Activated T-cell treated with anti-CD3 and anti-CD28 coated beads, Interleukin-2, amount 50 U/mL, for 48 hours (primary cell): ENCODE measurements around the gene ID3.
"Not testable (repeated sequence)": the region's sequence is repeated elsewhere in the genome, so short reads cannot be mapped to it uniquely, and the experiment has no call there.

Experiments
- DNase-seq, 2 experiments: peaks; one replicate each; pipeline ENCODE4 v3.0.0-alpha.2; 2020

ID3 gene

DNA sequence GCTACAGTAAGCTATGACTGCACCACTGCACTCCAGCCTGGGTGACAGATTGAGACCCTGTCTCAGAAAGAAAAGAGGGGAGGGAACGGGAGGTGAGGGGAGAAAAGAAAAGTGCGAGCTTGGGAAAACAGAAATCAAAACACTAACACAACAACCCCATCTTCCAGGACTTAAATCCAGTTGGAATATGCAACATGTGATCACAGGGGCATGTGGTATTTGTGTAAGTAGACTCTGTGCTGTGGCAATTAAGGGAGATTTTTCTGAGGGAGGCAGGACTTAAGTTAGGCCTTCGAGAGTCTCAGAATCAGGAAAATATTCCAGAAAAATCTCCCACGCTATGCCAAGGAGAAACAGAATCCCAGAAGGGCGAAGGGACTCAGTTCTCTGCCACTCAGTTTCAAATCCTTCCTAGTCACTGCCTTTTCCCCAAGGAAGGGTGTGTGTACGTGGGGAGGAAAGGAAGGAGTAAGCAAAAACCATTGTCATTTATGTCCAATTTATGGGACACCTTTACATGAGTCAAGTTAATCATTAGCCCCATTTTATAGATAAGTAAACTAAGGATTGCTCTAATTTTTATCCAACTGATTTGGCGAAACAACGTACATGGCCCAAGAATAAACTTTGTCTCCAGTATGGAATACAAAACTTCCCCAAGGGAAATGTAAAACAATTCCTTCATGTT lies 12.3 kb downstream of the ID3 start:
- no peak for DNase-seq

DNA sequence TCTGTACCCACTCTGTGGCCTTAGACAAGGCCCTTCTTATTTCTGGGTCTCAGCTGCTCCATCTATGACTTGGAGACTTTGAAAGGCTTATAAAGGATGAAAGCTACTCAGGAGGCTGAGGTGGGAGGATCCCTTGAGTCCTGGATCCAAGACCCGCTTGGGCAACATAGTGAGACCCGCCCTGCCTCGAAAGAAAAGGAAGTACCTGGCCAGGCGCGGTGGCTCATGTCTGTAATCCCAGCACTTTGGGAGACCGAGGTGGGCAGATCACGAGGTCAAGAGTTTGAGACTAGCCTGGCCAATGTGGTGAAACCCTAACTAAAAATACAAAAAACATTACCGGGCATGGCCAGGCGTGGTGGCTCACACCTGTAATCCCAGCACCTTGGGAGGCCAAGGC lies 13.4 kb downstream of the ID3 start:
- no peak for DNase-seq

DNA sequence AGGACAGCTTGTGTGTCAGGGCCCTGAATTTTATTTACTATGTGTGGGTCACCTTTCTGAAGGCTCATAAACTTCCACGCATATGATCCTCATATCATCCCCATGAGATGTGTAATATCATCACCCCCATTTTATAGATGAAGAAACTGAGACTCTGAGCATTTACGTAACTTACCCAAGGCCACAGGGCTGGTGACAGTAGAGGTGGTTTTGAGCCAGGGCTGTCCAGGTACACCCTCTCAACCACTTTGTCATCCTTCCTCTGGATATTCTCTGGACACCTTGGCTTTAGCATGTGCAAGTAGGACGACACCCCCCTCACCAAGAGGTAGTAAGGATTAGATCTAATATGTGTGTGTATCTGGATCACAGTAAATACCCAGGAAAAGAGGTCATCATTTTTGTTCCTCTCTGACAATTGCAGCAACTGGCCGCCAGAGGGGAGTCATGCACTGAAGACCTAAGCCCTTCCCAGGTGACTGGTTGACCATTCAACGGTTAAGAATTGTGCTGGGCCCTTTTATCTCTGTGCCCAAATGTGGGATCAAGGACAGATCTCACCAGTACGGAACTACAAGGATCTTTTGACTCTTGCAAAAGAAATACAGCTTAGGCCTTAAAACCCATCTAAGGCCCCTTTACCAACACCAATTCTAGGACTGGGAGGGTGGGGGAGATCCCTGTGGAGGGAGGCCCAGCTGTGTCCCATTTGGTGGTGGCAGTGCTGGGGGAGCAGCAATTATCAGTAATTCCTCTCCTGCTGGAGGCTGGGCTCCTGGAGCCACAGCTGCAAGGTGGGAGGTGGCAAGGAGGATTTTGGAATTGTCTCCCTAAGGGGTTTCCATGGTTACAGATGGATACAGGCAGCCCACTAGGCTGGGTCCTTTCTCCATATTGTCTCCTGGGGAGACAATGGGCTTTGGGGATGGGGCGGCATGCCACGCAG lies 14.6 kb downstream of the ID3 start:
- DNase-seq = peak; percentile 82 to 85

DNA sequence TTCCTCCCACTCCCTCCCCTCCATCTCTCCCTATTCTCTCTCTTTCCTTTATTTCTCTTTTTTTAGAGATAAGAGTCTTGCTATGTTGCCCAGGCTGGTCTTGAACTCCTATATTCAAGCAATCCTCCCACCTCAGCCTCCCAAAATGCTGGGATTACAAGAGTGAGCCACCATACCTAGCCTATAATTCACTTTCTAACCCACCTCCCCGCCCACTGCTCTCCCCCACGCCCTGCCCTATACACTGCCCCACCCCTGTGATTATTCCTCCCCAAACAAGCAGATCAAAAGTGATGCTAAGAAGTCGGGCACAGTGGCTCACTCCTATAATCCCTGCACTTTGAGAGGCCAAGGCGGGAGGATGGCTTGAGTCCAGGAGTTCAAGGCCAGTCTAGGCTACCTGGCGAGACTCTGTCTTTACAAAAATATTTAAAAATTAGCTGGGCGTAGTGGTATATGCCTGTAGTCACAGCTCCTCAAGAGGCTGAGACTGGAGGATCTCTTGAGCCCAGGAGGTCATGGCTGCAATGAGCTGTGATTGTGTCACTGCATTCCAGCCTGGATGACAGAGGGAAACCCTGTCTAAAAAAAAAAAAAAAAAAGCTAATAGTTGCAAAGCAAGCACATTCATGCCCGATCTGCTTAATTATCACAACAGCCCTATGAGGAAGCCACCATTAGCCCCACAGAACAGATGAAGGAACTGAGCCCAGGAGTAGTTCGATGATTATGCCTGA lies 15.4 kb downstream of the ID3 start:
- no peak for DNase-seq

DNA sequence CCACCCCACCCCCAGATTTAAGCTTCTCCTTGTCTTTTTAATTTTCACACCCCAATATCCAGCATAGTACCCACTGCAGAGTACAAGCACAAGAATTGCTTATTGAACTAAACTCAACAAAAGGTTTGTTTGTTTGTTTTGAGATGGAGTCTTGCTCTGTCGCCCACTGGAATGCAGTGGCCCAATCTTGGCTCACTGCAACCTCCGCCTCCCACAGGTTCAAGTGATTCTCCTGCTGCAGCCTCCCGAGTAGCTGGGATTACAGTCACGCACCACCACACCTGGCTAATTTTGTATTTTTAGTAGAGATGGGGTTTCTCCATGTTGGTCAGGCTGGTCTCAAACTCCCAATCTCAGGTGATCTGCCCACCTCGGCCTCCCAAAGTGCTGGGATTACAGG lies 16.4 kb downstream of the ID3 start:
- not testable (repeated sequence) for DNase-seq

DNA sequence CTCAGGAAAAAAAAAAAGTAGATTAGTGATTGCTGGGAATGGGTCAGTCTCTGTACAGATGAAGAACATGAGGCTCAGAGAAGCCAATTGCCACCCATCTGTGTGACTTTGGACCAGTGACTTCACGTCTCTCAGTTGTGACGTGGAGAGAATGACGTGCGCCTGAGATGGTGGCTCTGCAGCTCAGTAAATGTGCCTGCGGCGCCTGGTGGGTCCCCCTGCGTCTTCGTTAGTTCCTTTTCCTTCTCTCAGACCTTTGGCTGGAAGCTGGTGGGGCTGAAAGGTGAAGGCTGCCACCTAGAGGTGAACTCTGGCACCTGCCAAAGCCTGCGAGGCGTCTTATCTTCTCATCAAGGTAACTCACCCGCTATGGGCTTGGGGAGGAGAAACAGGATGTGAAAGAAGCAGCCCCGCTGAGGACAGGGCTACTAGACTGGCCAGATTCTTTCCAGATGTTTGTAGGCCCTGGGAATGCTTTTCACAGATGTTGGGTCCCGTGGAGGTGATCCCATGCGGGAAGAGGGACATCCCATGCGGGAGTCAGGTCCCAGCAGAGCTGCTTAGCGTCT lies 19.5 kb downstream of the ID3 start:
- peak; percentile 96 to 97 for DNase-seq

DNA sequence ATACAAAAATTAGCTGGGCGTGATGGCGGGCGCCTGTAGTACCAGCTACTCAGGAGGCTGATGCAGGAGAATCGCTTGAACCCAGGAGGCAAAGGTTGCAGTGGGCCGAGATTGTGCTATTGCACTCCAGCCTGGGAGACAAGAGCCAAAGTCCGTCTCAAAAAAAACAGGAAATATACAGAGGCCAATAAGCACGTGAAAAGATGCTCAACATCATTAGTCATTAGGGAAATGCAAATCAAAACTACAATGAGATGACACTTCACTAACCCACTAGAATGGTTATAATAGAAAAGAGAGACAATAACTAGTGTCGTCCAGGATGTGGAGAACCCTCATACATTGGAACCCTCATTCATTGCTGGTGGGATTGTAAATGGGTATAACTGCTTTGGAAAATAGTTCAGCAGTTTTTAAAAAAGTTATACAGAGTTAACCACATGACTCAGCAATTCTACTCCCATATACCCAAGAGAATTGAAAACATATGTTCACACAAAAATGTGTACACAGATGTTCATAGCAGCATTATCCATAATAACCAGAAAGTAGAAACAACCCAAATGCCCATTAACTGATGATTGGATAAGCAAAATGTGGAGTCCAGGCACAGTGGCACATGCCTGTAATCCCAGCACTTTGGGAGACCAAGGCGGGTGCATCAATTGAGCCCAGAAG lies 21.9 kb downstream of the ID3 start:
- DNase-seq = no peak

DNA sequence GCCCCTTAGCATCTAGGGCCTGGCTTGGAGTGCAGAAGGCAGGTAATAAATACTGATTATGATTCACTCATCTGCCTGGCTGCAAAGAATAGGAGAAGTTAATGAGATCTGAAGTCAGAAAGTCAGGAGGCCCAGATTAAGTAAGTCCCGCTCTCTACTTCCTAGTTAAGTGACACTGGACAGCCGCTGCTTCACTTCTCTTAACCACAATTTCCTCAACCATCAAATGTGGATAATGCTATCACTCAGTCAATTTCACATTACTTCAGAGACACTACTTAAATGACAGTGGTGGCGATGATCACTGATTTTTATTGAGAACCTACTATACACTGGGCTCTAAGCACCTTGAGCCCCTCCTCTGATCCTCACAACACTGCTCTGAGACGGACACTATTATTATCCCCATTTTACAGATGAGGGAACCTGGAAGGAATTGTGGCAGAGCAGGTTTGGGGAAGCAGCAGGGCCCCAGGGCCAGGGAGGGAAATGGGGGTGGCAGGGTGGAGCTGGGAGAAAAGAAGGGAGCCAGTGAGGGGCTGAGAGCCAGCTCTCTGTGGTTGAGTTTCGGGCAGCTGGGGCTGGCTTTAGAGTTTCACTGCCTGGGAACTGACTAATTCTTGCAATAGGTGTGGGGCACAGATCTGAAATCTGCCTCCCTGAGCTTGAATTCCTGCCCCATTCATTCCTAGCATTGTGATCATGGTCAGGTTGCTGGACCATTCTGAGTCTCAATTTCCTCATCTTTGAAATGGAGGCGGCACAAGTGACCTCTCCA lies 25.9 kb downstream of the ID3 start:
- no peak for DNase-seq

DNA sequence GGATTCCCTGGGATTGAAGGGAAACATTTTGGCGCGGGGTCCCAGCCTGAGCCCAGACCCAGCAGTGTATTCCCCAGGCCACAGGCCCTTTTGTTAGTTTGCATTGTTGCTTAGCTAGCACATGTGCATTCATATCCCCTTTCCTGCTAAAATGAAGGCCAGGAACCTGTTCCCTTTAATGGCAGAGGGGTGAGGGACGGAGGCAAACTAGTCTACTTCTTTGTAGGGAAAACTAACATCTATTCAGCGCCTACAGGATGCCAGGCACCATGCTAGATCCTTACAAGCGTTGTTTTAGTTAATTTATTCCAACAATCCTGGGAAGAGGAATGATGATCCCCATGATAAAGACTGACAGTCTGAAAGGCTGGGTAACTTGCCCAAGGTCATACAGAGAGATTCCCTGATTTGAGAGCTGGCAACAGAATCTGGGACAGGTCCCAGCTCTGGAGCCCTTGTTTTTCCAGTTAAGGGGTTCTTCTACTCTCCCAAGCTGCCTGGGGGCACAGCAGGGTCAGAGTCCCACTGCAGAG lies 27.7 kb downstream of the ID3 start:
- no peak for DNase-seq

DNA sequence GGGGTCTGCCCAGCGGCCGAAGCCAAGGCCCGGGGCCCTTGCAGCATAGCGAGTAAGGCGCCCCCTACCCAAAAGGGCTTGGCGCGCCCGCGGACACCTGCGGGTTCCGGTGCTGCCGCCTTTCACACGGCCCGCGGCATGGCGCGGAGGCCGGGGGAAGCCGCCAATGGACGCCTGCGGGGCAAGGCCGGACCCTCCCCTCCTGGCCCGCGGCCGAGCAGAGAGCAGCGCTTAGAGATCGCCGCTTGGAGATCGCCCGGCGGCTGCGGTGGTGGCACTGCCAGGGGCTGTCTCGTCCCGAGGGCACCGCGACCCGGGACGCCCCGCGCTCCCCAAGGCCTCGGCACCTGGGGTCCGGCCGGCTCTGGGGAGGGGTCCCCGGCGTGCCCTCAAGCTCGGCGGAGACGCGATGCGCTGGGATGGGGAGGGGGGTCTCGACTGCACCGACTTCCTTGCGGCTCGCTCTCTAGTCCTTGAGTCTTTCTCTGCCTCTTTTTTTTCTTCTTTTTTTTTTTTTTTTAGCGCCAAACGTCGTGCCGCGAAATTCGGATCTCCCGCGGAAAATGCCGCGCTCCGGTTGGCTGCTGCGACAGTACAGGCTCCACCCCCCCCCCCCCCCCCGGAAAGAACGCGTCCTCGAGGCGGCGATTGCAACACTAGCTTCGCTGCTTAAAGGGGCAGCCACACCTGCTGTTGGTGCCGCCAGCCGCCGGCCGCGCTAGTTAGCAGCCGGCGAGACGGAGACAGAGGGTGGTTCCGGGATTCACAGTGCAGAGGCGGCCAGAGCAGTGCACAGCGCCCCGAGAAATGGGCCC lies 28.3 kb downstream of the ID3 start, which contains the start of gene E2F2:
E2F2 (minus strand) TSS at position 487 of the 815 bp plus-strand sequence; CDS start at position 47, 440 bp downstream.
- DNase-seq = peak; percentile 78 to 85

DNA sequence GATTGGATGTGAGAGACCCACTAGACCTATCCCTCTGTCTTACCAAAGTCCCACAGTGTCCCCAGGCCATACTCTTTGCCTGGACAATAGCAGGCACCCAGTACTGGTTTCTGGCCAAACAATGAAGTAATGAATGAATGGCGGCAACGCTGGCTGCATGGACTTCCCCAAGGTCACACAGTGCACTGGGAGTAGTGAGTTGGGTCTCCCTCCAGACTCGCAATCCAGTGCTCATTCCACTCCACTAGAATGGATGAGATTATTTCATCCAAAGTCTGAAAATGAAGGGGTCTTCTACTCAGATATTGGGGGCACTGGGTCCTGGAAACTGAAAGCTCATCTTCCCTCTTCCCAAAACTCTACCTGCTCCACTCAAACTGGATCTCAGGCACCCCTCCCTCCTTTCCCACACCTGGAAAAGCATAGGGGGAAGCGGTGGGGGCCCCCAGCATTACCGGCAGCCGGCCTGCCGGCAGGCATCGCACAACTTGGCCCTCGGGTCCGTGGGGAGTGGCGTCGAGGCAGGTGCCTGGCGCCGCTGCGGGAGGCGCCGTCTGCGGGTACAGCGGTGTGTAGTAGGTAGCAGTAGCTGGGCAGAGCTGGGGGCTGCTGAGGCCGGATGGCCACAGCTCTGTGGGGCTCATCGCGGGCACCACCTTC lies 29.1 kb downstream of the ID3 start:
- DNase-seq = peak; percentile 42 to 57

DNA sequence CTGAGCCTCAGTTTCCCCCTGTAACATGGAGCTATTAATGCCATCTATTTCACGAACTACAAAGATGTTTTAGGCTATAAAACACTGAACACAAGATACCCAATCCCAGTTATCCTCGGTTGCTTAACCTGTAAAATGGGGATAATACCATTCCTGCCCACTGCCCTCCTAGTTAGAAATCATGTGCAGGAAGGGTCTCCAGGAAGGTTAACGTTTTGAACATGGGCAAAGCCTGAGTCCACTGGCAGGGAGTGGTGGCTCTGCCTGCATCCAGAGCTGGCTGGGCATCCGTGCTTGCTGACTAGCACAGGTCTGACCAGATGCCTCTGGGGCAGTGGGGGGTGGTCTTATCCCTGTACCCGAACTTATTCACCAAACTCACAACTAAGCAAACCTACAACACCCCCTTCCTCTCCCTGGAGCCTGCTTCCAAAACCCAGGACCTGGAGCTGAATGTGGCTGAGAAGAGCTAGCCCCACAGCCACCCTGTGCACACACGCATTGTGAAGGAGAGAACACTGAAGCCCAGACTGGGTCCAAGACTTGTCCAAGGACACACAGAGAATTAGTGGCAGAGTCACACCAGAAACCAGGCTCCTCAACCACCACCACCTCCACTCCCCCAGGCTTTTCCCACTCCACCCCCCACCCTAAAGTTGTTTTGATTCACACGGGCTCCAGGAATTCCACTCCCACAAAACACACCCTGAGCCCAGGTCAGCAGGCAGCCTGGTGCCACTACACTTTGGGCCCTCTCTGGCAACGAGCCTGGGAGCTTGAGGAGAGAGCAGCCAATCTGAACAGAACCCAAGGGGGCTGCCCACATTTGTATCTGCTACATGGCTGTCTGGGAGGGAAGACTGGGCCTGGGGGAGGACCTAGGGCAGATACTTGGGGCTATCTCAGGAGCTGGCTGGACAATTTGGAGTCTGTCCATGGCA lies 29.9 kb downstream of the ID3 start:
- peak; percentile 39 to 46 for DNase-seq

DNA sequence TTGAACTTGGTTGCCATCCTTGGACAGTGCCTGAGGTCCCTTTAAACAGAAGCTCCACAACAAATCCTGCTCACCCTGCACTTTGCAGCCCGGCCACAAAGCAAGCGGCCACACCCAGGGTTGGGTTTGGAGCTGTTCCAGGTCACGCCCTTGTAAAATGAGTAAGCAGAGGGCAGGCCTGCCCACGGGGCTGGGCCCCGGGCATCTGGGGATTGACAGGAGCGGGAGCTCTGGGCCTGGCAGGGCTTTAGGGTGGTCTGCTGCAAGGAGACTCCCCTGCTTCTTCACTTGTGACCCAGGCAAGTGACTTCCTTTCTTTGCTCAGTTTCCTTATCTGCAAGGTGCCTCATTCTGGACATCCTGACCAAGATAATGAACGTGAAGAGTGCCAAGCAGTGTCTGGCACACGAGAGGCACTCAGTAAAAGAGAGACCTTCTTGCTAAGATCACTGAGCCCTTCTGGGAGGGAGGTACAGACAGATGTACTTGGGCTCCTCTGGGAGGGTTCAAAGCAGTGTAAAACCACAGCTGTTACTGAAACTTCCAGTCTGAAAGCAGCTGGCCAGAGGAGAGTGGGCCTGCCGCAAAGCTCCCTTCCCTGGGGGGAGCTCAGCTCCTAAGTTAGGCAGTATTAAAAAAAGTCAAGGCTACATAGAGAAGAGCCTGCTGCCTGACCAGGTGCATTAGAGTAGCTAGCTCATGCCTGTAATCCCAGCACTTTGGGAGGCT lies 30.9 kb downstream of the ID3 start:
- DNase-seq = peak; percentile 91

DNA sequence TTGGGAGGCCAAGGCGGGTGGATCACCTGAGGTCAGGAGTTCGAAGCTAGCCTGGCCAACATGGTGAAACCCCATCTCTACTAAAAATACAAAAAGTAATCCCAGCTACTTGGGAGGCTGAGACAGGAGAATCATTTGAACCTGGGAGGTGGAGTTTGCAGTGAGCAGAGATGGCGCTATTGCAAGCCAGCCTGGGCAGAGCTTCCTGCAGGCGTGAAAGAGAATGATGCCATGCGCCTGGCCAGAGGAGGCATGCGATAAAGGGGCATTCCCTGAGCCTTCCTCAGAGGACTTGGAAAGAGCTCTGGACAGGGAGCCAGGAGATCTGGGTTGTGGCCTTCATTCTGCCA lies 31.4 kb downstream of the ID3 start:
- DNase-seq = no peak

DNA sequence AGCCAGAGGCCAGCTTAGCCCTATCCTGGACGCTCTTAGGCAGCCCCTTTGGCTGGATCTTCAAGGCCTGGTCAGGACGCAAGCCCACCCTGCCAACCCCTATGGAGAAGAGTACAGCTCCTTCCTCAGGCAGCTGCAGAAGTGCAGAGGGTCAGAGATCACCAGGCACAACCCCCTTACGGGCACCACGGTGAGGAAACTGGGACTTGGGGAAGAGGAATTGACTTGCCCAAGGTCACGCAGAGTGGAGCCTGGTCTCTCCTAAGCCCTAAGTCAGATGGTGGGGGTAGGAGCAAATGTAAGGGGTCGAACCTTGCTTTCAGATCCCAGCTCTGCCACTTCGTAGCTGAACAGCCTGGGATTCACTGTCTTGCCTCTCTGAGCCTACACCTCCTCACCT lies 31.9 kb downstream of the ID3 start:
- no peak for DNase-seq

DNA sequence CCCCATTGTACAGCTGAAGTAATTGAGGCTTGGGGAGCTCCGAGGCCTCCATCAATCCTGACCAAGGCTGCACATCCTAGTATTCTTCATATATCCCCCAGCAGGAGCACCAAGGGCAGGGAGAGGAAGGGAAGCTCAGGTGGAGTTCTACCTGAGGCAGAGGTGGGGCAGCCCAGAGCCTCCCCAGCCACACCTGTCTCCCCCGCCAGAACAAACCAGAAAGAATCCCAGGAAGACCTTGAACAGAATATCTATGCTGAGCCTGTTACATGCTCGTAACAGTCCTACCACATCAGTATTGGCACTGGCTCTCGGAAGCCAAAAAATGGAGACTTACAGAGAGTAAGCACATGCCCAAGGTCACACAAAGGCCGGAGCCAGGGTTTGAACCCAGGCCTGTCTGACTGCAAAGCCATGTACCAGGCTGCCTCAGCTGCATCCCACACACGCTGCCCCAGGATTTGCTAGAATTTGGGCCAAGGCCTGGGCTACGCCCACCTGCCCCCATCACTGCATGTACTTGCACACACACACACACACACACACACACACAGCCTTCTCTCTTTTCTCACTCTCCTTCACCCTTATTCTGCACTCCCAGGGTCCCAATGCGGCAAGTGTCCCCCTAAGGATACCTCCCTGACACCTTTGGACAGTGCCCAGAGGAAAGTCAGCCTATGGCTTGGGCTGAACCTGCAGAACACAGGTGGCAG lies 32.8 kb downstream of the ID3 start:
- no peak for DNase-seq

DNA sequence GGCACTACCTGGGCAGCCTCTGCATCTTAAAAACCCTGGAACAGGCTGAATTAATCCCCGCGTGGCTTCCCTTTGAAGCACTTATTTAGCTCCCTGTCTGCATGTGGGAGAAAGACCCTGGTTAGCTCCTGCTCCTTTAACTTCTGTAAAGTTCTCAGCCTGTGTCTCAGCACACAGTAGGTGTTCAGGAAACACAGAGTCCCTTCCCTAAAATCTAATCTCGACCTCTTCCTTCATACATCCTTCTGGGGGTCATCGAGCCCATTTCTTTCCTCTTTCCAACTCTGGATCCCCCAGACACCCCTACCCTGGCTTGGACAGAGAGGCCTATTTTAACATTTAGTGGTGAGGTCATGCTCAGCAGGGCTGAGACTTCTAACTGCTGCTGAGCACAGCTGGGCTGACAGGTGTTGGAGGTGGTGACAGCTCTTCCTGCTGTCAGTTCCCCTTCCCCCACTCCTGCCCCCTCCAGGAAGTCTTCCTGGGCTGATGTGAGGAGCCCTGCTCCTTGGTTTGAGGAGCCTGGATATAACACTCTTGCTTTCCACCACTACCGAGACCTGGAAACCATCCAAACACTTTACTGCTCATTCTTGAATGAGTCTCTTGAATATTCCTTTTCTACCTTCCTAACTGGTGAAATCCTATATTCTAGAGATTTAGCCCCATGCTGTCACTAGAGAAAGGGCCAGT lies 33.6 kb downstream of the ID3 start:
- DNase-seq = no peak
